ENCODE data around the gene KCNQ1OT1. TPM values are rescaled to one million over a fixed set of nuclear protein-coding genes. Genes with fewer than 3 reads are reported as not detected.
A peak's percentile ranks its signal among the peaks of the same experiment; 100 is the strongest.

The KCNQ1OT1 gene
- total and polyA plus RNA-seq, 2 experiments from 2014 or later = 2.3 to 8.8 TPM

DNA sequence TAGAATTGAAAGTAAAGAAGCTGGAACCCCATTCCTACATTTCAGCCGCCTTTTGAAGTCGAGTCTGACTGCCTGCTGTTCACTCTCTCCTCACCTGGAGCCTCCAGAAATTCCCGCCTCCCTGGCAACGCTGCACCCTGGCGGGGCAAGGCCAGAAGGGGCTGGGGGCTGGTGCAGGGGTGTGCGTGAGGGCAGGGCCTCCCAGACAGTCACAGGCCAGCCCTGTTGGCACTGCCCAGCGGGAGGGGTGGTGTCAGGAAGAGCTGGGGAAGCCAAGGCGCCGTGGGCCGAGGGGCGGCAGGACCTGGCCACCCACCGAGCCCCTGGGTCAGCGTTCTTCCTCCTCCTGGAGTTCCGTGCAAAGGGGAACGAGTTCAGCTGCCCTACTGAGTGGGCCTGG is 123.2 kb downstream of the KCNQ1OT1 start:
- Histone ChIP-seq H3K4me3 (no peak overlapping the region), H3K27ac (no peak overlapping the region), H3K4me1 (ENCODE audit: low read depth) (peaks cover 13% of the 10 kb centered on the region), H3K27me3 (no peaks in the 10 kb centered on the region), H3K9me3 (ENCODE audit: low read depth) (no peaks in the 10 kb centered on the region), H3K36me3 (no peaks in the 10 kb centered on the region)
- no peak for DNase-seq (ENCODE audit: low read depth in 1 of 2, low spot score in 1 of 2)
- no peak for TF ChIP-seq CTCF (IDR thresholded peaks at IDR 0.05; ENCODE audit: low read depth, low read length)

GRCh38 chr11:2576111-2576510 is 123.7 kb downstream of the KCNQ1OT1 start:
- H3K4me3 ChIP-seq = no peak overlapping the region
- no peak for DNase-seq (ENCODE audit: low read depth in 1 of 2, low spot score in 1 of 2)
- no peak for TF ChIP-seq CTCF (IDR thresholded peaks at IDR 0.05; ENCODE audit: low read depth, low read length)

DNA sequence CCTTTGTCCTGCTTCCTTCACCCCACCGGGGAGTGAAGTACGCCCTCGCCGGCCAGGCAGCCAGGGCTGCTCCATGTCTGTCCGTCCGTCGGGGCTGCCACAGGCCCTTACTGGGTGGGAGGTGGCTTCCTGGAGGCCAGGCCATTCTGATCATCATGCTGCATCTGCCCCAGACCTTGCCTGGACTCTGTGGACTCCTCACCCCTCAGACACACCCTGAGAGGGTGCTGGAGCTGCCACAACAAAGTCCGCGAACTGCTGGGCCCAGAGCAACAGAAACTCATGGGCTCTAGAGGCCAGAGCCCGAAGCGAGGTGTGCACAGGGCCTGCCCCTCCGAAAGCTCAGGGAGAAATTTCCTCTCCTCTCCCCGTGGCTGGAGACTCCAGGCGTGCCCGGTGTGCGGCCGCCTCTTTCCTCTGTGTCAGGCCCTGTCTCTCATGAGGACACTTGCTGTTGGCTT is 124.2 kb downstream of the KCNQ1OT1 start:
- TF ChIP-seq CTCF (IDR thresholded peaks at IDR 0.05; ENCODE audit: low read depth, low read length) = no peak
- peaks cover 13% of the 10 kb centered on the region for H3K4me1 ChIP-seq (ENCODE audit: low read depth)
- H3K27ac ChIP-seq = no peak overlapping the region
- H3K36me3 ChIP-seq = no peaks in the 10 kb centered on the region
- no peaks in the 10 kb centered on the region for H3K27me3 ChIP-seq
- no peak overlapping the region for H3K4me3 ChIP-seq
- no peak for DNase-seq (ENCODE audit: low read depth in 1 of 2, low spot score in 1 of 2)
- no peaks in the 10 kb centered on the region for H3K9me3 ChIP-seq (ENCODE audit: low read depth)

More at GRCh38 chr11:2576111-2576510, 123.7 kb downstream of the KCNQ1OT1 start:
- Histone ChIP-seq H3K9me3 (ENCODE audit: low read depth) (no peaks in the 10 kb centered on the region), H3K4me1 (ENCODE audit: low read depth) (peaks cover 13% of the 10 kb centered on the region), H3K36me3 (no peaks in the 10 kb centered on the region), H3K27me3 (no peaks in the 10 kb centered on the region), H3K27ac (no peak overlapping the region)

GRCh38 chr11:2574553-2575535 is 125.0 kb downstream of the KCNQ1OT1 start:
- Histone ChIP-seq H3K4me1 (ENCODE audit: low read depth) (peaks cover 13% of the 10 kb centered on the region), H3K27ac (no peak overlapping the region), H3K27me3 (no peaks in the 10 kb centered on the region), H3K36me3 (no peaks in the 10 kb centered on the region), H3K9me3 (ENCODE audit: low read depth) (no peaks in the 10 kb centered on the region), H3K4me3 (no peak overlapping the region)
- TF ChIP-seq CTCF (IDR thresholded peaks at IDR 0.05; ENCODE audit: low read depth, low read length) = no peak
- DNase-seq (ENCODE audit: low read depth in 1 of 2, low spot score in 1 of 2) = peak in 1 of 2 donors; percentile 6

- no peak for TF ChIP-seq CTCF (IDR thresholded peaks at IDR 0.05; ENCODE audit: low read depth, low read length)
- no peak for DNase-seq (ENCODE audit: low read depth in 1 of 2, low spot score in 1 of 2)
- no peaks in the 10 kb centered on the region for H3K27me3 ChIP-seq
Measured at GRCh38 chr11:2574043-2574552, 125.7 kb downstream of the KCNQ1OT1 start.

More at GRCh38 chr11:2574043-2574552, 125.7 kb downstream of the KCNQ1OT1 start:
- peaks cover 13% of the 10 kb centered on the region for H3K4me1 ChIP-seq (ENCODE audit: low read depth)
- no peaks in the 10 kb centered on the region for H3K36me3 ChIP-seq
- no peak overlapping the region for H3K4me3 ChIP-seq
- no peaks in the 10 kb centered on the region for H3K9me3 ChIP-seq (ENCODE audit: low read depth)
- H3K27ac ChIP-seq = no peak overlapping the region

All from cardiac muscle cell (in vitro differentiated cells and primary cell).